ENCODE measurements around the gene CNTF.

The CNTF gene

GRCh38 chr11:58641803-58642581, 19.5 kb downstream of the CNTF start:
- TF ChIP-seq CTCF (IDR thresholded peaks at IDR 0.05), result no peak
- H3K4me3 ChIP-seq, result no peak overlapping the region
- H3K27ac ChIP-seq, result no peak overlapping the region
- no peak for DNase-seq (ENCODE audit: low spot score)

DNA sequence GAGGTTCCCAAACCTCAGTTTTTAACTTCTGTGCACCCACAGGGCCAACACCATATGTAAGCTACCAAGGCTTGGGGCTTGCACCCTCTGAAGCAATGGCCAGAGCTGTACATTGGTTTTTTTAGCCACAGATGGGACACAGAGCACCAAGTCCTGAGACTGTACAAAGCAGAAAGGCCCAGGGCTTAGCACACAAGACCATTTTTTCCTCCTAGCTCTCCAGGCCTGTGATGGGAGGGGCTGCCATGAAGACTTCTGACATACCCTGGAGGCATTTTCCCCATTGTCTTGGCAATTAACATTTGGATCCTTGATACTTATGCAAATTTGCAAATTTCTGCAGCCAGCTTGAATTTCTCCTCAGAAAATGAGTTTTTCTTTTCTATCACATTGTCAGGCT, 23.4 kb downstream of the CNTF start:
- DNase-seq (ENCODE audit: low spot score), result no peak
- no peak for TF ChIP-seq CTCF (IDR thresholded peaks at IDR 0.05)
- H3K4me3 ChIP-seq, result no peak overlapping the region
- H3K27ac ChIP-seq, result no peak overlapping the region

DNA sequence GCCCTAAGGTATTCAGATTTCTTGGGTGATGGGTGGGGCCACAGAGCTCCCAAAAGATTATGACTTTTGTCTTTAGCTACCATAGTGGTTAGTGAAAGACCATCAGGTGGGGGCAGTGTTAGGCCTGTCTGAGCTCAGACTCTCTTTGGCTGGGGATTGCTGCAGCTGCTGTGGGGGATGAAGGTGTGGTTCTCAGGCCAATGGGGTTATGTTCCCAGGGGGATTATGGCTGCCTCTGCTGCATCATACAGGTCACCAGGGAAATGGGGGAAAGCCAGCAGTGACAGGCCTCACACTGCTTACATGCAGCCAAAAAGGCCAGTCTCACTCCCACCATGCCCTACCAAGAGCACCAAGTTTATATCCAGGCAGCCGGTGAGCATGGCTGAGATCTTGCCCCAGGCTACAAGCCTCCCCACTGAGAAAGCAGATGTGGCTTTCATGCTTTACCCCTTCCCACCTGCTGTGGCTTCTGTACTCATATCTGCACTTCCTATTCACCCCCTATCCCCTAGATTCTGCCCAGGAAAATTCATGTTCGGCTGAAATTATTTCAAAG, 24.8 kb downstream of the CNTF start:
- no peak for TF ChIP-seq CTCF (IDR thresholded peaks at IDR 0.05)
- DNase-seq (ENCODE audit: low spot score), result no peak
- Histone ChIP-seq H3K4me3 (no peak overlapping the region), H3K27ac (no peak overlapping the region)

DNA sequence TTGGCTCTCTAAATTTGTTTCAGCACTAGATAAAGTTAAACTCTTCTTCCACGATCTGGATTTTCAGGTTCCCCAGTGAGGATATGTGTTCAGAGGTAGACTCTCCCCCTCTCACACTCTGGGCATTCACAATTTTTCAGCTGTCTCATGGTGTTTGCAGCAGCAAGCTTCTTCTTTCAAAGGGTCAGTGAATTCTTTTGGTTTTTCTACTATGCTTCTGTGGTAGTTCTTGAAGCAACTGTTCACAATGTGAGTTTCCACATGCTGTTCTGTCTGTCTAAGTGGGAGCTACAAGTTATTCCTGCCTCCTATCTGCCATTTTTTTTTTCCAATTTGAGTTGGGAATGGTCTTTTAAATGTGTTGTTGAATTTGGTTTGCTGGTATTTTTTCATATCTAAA, 25.4 kb downstream of the CNTF start:
- Histone ChIP-seq H3K4me3 (no peak overlapping the region), H3K27ac (no peak overlapping the region)
- no peak for DNase-seq (ENCODE audit: low spot score)
- TF ChIP-seq CTCF (IDR thresholded peaks at IDR 0.05), result no peak

DNA sequence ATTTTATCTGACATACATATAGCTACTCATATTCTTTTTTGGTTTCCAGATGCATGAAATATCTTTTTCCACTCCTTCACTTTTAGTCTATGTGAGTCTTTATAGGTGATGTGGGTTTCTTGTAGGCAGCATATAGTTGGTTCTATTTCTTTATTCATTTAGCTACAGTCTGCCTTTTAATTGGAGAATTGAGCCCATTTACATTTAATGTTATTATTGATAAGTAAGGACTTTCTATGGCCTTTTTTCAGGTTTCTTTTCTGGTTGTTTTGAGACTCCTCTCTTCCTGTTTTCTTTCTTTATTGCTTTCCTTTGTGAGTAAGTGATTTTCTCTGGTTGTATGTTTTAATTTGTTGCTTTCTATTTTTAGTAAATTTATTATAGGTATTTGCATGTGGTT, 27.2 kb downstream of the CNTF start:
- no peak overlapping the region for H3K4me3 ChIP-seq
- TF ChIP-seq CTCF (IDR thresholded peaks at IDR 0.05), result no peak
- no peak overlapping the region for H3K27ac ChIP-seq
- no peak for DNase-seq (ENCODE audit: low spot score)

DNA sequence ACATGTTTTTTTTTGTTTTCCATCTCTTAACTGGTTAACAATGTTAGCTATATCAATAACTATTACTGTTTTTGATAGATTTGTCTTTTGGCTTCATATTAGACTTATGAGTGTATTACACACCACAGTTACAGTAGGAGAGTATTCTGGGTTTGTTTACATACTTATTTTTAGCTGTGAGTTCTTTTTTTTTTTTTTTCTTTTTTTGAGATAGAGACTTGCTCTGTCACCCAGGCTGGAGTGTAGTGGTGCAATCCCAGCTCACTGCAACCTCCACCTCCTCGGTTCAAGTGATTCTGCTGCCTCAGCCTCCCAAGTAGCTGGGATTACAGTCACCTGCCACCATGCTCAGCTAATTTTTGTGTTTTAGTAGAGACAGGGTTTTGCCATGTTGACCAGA, 28.0 kb downstream of the CNTF start:
- DNase-seq (ENCODE audit: low spot score), result no peak
- H3K27ac ChIP-seq, result no peak overlapping the region
- TF ChIP-seq CTCF (IDR thresholded peaks at IDR 0.05), result no peak
- H3K4me3 ChIP-seq, result no peak overlapping the region

GRCh38 chr11:58652726-58653280, 30.3 kb downstream of the CNTF start:
- DNase-seq (ENCODE audit: low spot score), result no peak
- Histone ChIP-seq H3K27ac (no peak overlapping the region), H3K4me3 (no peak overlapping the region)
- no peak for TF ChIP-seq CTCF (IDR thresholded peaks at IDR 0.05)
